ENCODE measurements around the gene MUC4.

Gene MUC4

GRCh38 chr3:195847055-195847950 is 35.6 kb upstream of the MUC4 start:
- Histone ChIP-seq H3K27ac (ENCODE audit: low read depth, low read length) (no peak overlapping the region), H3K36me3 (ENCODE audit: control insufficient read depth, insufficient read depth, low read length) (no peaks in the 10 kb centered on the region), H3K4me1 (ENCODE audit: control insufficient read depth, insufficient read depth, low read length) (no peaks in the 10 kb centered on the region), H3K4me3 (ENCODE audit: low read length) (no peak overlapping the region), H3K27me3 (ENCODE audit: control insufficient read depth, insufficient read depth, low read length) (no peaks in the 10 kb centered on the region), H3K9ac (ENCODE audit: low read length) (no peak overlapping the region)

DNA sequence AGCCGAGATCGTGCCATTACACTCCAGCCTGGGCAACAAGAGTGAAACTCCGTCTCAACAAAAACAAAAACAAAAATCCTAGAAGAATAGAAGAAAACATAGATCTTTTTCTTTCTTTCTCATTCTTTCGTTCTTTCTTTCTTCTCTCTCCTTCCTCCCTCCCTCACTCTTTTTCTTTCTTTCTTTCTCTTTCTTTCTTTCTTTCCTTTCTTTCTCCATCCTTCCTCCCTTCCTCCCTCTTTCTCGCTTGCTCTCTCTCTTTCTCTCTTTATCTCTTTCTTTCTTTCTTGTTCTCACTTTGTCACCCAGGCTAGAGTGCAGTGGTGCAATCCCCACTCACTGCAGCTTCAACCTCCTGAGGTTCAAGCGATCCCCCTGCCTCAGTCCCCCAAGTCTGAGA is 33.8 kb upstream of the MUC4 start:
- H3K36me3 ChIP-seq (ENCODE audit: control insufficient read depth, insufficient read depth, low read length): no peaks in the 10 kb centered on the region
- H3K9ac ChIP-seq (ENCODE audit: low read length): no peak overlapping the region
- no peak overlapping the region for H3K4me3 ChIP-seq (ENCODE audit: low read length)
- H3K27ac ChIP-seq (ENCODE audit: low read depth, low read length): no peak overlapping the region
- no peaks in the 10 kb centered on the region for H3K27me3 ChIP-seq (ENCODE audit: control insufficient read depth, insufficient read depth, low read length)
- H3K4me1 ChIP-seq (ENCODE audit: control insufficient read depth, insufficient read depth, low read length): no peaks in the 10 kb centered on the region

- no peak overlapping the region for H3K4me3 ChIP-seq (ENCODE audit: low read length)
- no peaks in the 10 kb centered on the region for H3K27me3 ChIP-seq (ENCODE audit: control insufficient read depth, insufficient read depth, low read length)
- H3K4me1 ChIP-seq (ENCODE audit: control insufficient read depth, insufficient read depth, low read length): no peaks in the 10 kb centered on the region
- H3K27ac ChIP-seq (ENCODE audit: low read depth, low read length): no peak overlapping the region
- no peak overlapping the region for H3K9ac ChIP-seq (ENCODE audit: low read length)
- no peaks in the 10 kb centered on the region for H3K36me3 ChIP-seq (ENCODE audit: control insufficient read depth, insufficient read depth, low read length)
These were observed 33.0 kb upstream of the MUC4 start for GRCh38 chr3:195844671-195845218.

GRCh38 chr3:195839260-195840010 is 27.7 kb upstream of the MUC4 start:
- Histone ChIP-seq H3K36me3 (ENCODE audit: control insufficient read depth, insufficient read depth, low read length) (no peaks in the 10 kb centered on the region), H3K9ac (ENCODE audit: low read length) (no peak overlapping the region), H3K27me3 (ENCODE audit: control insufficient read depth, insufficient read depth, low read length) (no peaks in the 10 kb centered on the region), H3K27ac (ENCODE audit: low read depth, low read length) (no peak overlapping the region), H3K4me1 (ENCODE audit: control insufficient read depth, insufficient read depth, low read length) (no peaks in the 10 kb centered on the region), H3K4me3 (ENCODE audit: low read length) (no peak overlapping the region)

DNA sequence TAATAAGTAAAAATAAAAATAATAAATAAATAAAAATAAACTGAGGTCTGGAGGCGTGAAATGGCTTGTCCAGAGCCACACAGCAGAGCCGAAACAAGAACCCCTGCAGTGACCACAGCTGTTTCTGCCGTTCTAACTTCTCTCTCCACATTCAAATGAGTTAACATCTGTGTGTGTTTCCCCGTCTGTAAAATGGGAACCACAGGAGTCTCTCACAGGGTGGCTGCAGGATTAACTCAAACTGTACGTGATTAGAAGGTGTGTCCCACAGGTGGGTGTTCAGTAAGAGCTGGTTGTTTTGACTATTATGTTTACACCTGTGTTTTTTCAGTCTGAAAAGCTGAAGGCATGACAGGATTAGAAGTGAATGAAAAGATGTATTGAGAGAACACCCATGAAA is 27.0 kb upstream of the MUC4 start:
- H3K36me3 ChIP-seq (ENCODE audit: control insufficient read depth, insufficient read depth, low read length): no peaks in the 10 kb centered on the region
- H3K27me3 ChIP-seq (ENCODE audit: control insufficient read depth, insufficient read depth, low read length): no peaks in the 10 kb centered on the region
- H3K4me3 ChIP-seq (ENCODE audit: low read length): no peak overlapping the region
- H3K4me1 ChIP-seq (ENCODE audit: control insufficient read depth, insufficient read depth, low read length): no peaks in the 10 kb centered on the region
- H3K9ac ChIP-seq (ENCODE audit: low read length): no peak overlapping the region
- H3K27ac ChIP-seq (ENCODE audit: low read depth, low read length): no peak overlapping the region

- Histone ChIP-seq H3K4me3 (ENCODE audit: low read length) (no peak overlapping the region), H3K9ac (ENCODE audit: low read length) (no peak overlapping the region), H3K27ac (ENCODE audit: low read depth, low read length) (no peak overlapping the region), H3K36me3 (ENCODE audit: control insufficient read depth, insufficient read depth, low read length) (no peaks in the 10 kb centered on the region), H3K27me3 (ENCODE audit: control insufficient read depth, insufficient read depth, low read length) (no peaks in the 10 kb centered on the region), H3K4me1 (ENCODE audit: control insufficient read depth, insufficient read depth, low read length) (no peaks in the 10 kb centered on the region)
These were observed 24.9 kb upstream of the MUC4 start for GRCh38 chr3:195836476-195837135.

GRCh38 chr3:195835791-195836190 is 24.1 kb upstream of the MUC4 start:
- Histone ChIP-seq H3K4me1 (ENCODE audit: control insufficient read depth, insufficient read depth, low read length) (no peaks in the 10 kb centered on the region), H3K27ac (ENCODE audit: low read depth, low read length) (no peak overlapping the region), H3K27me3 (ENCODE audit: control insufficient read depth, insufficient read depth, low read length) (no peaks in the 10 kb centered on the region), H3K36me3 (ENCODE audit: control insufficient read depth, insufficient read depth, low read length) (no peaks in the 10 kb centered on the region), H3K9ac (ENCODE audit: low read length) (no peak overlapping the region), H3K4me3 (ENCODE audit: low read length) (no peak overlapping the region)

DNA sequence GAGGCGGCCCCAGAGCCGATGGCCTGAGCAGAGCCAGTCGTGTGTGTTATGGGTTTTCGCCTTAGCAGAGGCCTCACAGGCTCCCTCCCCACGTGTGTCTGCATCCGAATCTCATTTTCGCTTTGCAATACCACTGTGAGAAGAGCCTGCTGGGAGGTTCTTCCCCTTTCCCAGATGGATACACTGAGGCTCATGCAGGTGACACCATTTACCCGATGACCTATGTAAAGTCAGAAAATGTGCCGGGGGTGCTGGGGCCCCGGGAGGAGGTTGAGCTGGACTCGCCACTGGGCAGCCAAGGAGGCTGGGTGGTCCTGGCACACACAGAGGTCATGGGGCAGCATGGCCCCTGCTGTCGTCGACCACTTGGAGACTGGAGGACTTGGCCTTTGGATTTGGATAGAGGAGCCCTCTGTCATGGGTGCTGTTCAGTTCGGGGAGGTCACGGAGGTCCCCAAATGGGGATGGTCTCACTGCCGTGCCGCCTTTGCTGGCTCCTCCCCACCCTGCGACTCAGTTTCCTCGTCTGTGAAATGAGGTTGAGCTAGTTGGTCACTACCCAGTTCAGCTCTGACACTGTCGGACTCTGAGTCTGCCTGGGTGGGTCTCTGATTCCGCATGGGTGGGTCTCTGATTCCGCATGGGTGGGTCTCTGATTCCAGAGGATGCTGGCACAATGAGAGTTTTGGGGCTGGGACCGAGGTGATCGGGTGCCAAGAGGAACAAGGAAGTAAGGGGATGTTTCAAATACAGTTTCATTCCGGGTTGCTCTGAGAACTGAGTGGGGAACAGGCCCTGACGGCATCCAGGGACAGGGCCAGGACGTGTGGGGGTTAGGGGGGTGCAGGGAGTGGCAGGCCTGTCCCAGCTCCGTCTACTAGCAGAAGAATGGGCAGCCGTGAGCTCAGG is 23.2 kb upstream of the MUC4 start:
- Histone ChIP-seq H3K4me1 (ENCODE audit: control insufficient read depth, insufficient read depth, low read length) (no peaks in the 10 kb centered on the region), H3K27me3 (ENCODE audit: control insufficient read depth, insufficient read depth, low read length) (no peaks in the 10 kb centered on the region), H3K4me3 (ENCODE audit: low read length) (no peak overlapping the region), H3K27ac (ENCODE audit: low read depth, low read length) (no peak overlapping the region), H3K36me3 (ENCODE audit: control insufficient read depth, insufficient read depth, low read length) (no peaks in the 10 kb centered on the region), H3K9ac (ENCODE audit: low read length) (no peak overlapping the region)

- H3K27ac ChIP-seq (ENCODE audit: low read depth, low read length): no peak overlapping the region
- no peaks in the 10 kb centered on the region for H3K36me3 ChIP-seq (ENCODE audit: control insufficient read depth, insufficient read depth, low read length)
- H3K9ac ChIP-seq (ENCODE audit: low read length): no peak overlapping the region
- no peaks in the 10 kb centered on the region for H3K27me3 ChIP-seq (ENCODE audit: control insufficient read depth, insufficient read depth, low read length)
- H3K4me3 ChIP-seq (ENCODE audit: low read length): no peak overlapping the region
- no peaks in the 10 kb centered on the region for H3K4me1 ChIP-seq (ENCODE audit: control insufficient read depth, insufficient read depth, low read length)
These were observed 18.1 kb upstream of the MUC4 start for GRCh38 chr3:195829897-195830254.

DNA sequence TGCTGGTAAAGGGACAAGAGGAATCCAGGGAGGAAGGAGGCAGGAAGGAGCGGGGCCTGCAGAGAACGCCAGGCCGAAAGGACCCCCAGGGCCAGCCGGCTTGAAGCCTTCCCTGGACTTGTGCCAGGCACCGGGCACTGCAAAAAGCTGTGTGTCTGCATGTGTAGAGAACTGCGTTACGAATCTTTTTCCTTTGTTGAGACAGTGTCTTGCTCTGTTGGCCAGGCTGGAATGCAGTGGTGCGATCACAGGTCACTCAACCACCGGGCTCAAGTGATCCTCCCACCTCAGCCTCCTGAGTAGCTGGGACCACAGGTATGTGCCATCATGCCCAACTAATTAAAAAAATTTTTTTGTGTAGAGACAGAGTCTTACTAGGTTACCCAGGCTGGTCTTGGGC is 17.0 kb upstream of the MUC4 start:
- Histone ChIP-seq H3K4me1 (ENCODE audit: control insufficient read depth, insufficient read depth, low read length) (no peaks in the 10 kb centered on the region), H3K27ac (ENCODE audit: low read depth, low read length) (no peak overlapping the region), H3K4me3 (ENCODE audit: low read length) (no peak overlapping the region), H3K9ac (ENCODE audit: low read length) (no peak overlapping the region), H3K36me3 (ENCODE audit: control insufficient read depth, insufficient read depth, low read length) (no peaks in the 10 kb centered on the region), H3K27me3 (ENCODE audit: control insufficient read depth, insufficient read depth, low read length) (no peaks in the 10 kb centered on the region)

- Histone ChIP-seq H3K9ac (ENCODE audit: low read length) (no peak overlapping the region), H3K27ac (ENCODE audit: low read depth, low read length) (no peak overlapping the region), H3K27me3 (ENCODE audit: control insufficient read depth, insufficient read depth, low read length) (peaks cover 2% of the 10 kb centered on the region), H3K4me3 (ENCODE audit: low read length) (no peak overlapping the region), H3K36me3 (ENCODE audit: control insufficient read depth, insufficient read depth, low read length) (no peaks in the 10 kb centered on the region), H3K4me1 (ENCODE audit: control insufficient read depth, insufficient read depth, low read length) (no peaks in the 10 kb centered on the region)
These were observed 14.4 kb upstream of the MUC4 start for GRCh38 chr3:195825857-195826804.
